Retinal pigment epithelial cell (primary cell): ENCODE results near the gene PDP2.
"Not testable (repeated sequence)": the region's sequence is repeated elsewhere in the genome, so short reads cannot be mapped to it uniquely, and the experiment has no call there.

Source experiments
- DNase-seq: peaks from one replicate; pipeline ENCODE4 v3.0.0-alpha.2; 2010; ENCODE audit warnings: low read depth
- H3K4me3 ChIP-seq: 2 replicates; pipeline ENCODE4 v1.5.1; 2011; ENCODE audit warnings: mild to moderate bottlenecking, low read length, control low read depth, moderate library complexity
- TF ChIP-seq, protein P1 (sequence below): conservative IDR thresholded peaks from 2 replicates; pipeline ENCODE4 v1.5.1; 2011; ENCODE audit warnings: low read depth, low read length, control low read depth, inconsistent platforms

Gene PDP2

GRCh38 chr16:66859397-66860068 lies 20.8 kb upstream of the PDP2 start:
- TF ChIP-seq, protein P1, sequence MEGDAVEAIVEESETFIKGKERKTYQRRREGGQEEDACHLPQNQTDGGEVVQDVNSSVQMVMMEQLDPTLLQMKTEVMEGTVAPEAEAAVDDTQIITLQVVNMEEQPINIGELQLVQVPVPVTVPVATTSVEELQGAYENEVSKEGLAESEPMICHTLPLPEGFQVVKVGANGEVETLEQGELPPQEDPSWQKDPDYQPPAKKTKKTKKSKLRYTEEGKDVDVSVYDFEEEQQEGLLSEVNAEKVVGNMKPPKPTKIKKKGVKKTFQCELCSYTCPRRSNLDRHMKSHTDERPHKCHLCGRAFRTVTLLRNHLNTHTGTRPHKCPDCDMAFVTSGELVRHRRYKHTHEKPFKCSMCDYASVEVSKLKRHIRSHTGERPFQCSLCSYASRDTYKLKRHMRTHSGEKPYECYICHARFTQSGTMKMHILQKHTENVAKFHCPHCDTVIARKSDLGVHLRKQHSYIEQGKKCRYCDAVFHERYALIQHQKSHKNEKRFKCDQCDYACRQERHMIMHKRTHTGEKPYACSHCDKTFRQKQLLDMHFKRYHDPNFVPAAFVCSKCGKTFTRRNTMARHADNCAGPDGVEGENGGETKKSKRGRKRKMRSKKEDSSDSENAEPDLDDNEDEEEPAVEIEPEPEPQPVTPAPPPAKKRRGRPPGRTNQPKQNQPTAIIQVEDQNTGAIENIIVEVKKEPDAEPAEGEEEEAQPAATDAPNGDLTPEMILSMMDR, result no peak
- no peak overlapping the region for H3K4me3 ChIP-seq
- DNase-seq, result no peak

DNA sequence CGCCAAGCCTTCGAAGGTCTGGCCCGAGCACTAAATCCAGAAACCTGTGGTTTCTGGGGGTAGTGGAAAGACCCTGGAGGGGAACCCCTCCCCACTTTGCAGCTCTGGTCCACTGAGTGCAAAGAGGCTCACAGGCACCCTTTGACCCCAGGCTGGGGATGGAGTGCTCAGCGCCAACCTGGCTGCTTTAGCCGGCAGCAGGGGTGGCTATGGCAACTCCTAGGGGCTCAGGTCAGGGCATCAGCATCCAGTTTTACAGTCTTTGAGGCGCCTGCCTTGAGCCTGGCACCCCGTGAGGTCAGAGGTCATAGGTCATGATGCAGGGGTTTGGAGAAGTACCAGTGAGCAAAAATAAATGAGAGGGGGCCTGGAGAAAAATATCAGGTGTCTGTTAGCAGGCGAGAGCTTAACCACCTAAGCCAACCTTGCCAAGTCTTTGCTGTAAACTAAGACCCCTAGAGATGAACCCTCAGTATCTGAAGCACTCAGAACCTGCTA lies 18.2 kb upstream of the PDP2 start:
- TF ChIP-seq, protein P1, result no peak
- no peak for DNase-seq
- H3K4me3 ChIP-seq, result no peak overlapping the region

- no peak for DNase-seq
- H3K4me3 ChIP-seq, result no peak overlapping the region
- TF ChIP-seq, protein P1, result no peak
Measured at GRCh38 chr16:66863707-66864106, 16.6 kb upstream of the PDP2 start.

- no peak for DNase-seq
- TF ChIP-seq, protein P1, result no peak
- H3K4me3 ChIP-seq, result no peak overlapping the region
Measured at GRCh38 chr16:66869424-66869823, 10.9 kb upstream of the PDP2 start.

DNA sequence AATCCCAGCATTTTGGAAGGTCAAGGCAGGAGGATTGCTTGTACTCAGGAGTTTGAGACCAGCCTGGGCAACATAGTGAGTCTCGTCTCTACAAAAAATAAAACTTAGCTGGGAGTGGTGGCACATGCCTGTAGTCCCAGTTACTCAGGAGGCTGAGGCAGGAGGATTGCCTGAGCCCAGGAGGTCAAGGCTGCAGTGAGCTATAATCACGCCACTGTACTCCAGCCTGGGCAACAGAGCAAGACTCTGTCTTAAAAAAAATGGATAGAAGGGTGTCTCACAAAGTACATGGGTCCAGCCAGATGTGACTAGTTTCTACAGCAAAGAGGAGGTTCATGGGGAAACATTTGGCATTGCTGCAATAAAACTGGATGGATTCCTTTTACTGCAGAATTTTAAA lies 9.0 kb upstream of the PDP2 start:
- not testable (repeated sequence) for H3K4me3 ChIP-seq, DNase-seq

DNA sequence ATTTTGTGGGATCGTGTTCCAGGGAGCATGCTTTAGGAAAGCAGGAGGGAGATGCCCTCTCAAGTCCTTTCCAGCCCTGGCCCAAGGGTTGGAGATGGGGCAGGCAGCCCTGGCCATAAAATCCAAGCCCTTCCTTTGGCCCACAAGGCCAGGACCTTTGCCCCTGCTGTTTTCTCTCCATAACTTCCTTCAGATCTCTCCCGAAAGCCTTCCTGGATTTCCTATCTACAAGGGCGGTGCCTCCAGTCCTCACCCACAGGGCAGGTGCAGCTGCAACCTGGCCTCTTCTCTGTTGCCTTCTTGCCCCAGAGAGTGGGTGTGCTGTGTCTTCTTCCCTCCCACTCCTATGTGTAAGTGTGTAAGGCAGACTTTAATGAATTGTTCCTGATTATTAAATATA lies 8.5 kb upstream of the PDP2 start:
- DNase-seq, result no peak
- TF ChIP-seq, protein P1, result no peak

DNA sequence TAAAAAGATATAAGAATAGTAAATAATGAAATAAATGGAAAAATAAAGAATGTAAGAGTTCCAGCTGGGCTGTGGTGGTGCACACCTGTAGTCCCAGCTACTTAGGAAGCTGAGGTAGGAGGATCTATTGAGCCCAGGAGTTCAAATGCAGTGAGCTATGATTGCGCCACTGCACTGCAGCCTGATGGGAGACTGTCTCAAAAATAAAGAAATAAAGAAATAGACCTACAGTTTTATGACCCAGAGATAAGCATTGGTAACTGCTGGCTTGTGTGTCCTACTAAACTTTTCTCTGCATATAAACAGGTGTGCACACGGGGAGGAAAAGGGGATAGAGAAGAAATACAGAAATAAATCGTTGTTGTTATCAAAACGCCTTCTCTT lies 7.8 kb upstream of the PDP2 start:
- H3K4me3 ChIP-seq, result no peak overlapping the region
- TF ChIP-seq, protein P1, result no peak
- DNase-seq, result no peak

More for the DNA sequence above, 8.5 kb upstream of the PDP2 start:
- no peak overlapping the region for H3K4me3 ChIP-seq
